HG02642 (cell line): ENCODE measurements around the gene GYPC.
"Not testable (repeated sequence)": the region's sequence is repeated elsewhere in the genome, so short reads cannot be mapped to it uniquely, and the experiment has no call there.

ENCODE experiments used
- ATAC-seq: cut with Tn5 transposase; IDR thresholded peaks from one replicate; pipeline ENCODE4 v1.9.1; 2021; ENCODE audit warnings: mild to moderate bottlenecking; ENCODE audit not compliant: unreplicated experiment, poor library complexity

Gene GYPC

GRCh38 chr2:126664639-126665038 is 8.7 kb downstream of the GYPC start:
- ATAC-seq: peak; percentile 31

GRCh38 chr2:126665483-126665882 is 9.5 kb downstream of the GYPC start:
- ATAC-seq: no peak

GRCh38 chr2:126668254-126668653 is 12.3 kb downstream of the GYPC start:
- no peak for ATAC-seq

GRCh38 chr2:126669772-126670171 is 13.8 kb downstream of the GYPC start:
- ATAC-seq: no peak

- ATAC-seq: no peak
Measured at GRCh38 chr2:126671488-126671887, 15.5 kb downstream of the GYPC start.

- no peak for ATAC-seq
Measured at GRCh38 chr2:126672980-126673605, 17.1 kb downstream of the GYPC start.

GRCh38 chr2:126674075-126674744 is 18.3 kb downstream of the GYPC start:
- ATAC-seq: no peak

GRCh38 chr2:126675637-126676036 is 19.7 kb downstream of the GYPC start:
- no peak for ATAC-seq

- no peak for ATAC-seq
Measured at GRCh38 chr2:126676221-126677175, 20.5 kb downstream of the GYPC start.

- no peak for ATAC-seq
Measured at GRCh38 chr2:126677176-126677538, 21.2 kb downstream of the GYPC start.

GRCh38 chr2:126678269-126679065 is 22.5 kb downstream of the GYPC start:
- ATAC-seq: no peak

GRCh38 chr2:126679094-126679713 is 23.2 kb downstream of the GYPC start:
- no peak for ATAC-seq

- no peak for ATAC-seq
Measured at GRCh38 chr2:126681505-126681904, 25.5 kb downstream of the GYPC start.

- ATAC-seq: no peak
Measured at GRCh38 chr2:126685629-126686028, 29.7 kb downstream of the GYPC start.

- no peak for ATAC-seq
Measured at GRCh38 chr2:126686286-126686685, 30.3 kb downstream of the GYPC start.

- no peak for ATAC-seq
Measured at GRCh38 chr2:126686841-126687485, 31.0 kb downstream of the GYPC start.

- no peak for ATAC-seq
Measured at GRCh38 chr2:126687503-126687902, 31.5 kb downstream of the GYPC start.

GRCh38 chr2:126688594-126688993 is 32.6 kb downstream of the GYPC start:
- ATAC-seq: not testable (repeated sequence)

GRCh38 chr2:126692241-126692640 is 36.3 kb downstream of the GYPC start:
- not testable (repeated sequence) for ATAC-seq
